HCT116 (cell line): ENCODE results near the gene CARMIL1. TPM values are rescaled to one million over a fixed set of nuclear protein-coding genes. Genes with fewer than 3 reads are reported as not detected.

Experiments
- ATAC-seq: fragments of 200-7000 bp; cut with Tn5 transposase; 2 replicates; pipeline ENCODE4 v1.9.1; 2020; ENCODE audit warnings: mild to moderate bottlenecking, moderate library complexity
- BruUV-seq: library from RNA; stranded (reverse); fragments of 400-500 nt; replicated peaks from 2 replicates; lab custom pipeline; 2021; lab: Mats Ljungman, UMichigan
- CTCF ChIA-PET: fragments of 300-600 bp; sonication (Branson Sonifier 250); formaldehyde crosslinking; loops from one replicate; lab custom pipeline; 2021; ENCODE audit warnings: antibody characterized with exemption; lab: Charles Lee
- POLR2A ChIA-PET: fragments of 300-600, 350-600 bp; sonication (Branson Sonifier 250); formaldehyde crosslinking; loops from one replicate; lab custom pipeline; 2021; ENCODE audit warnings: antibody characterized with exemption; lab: Charles Lee
- RAD21 ChIA-PET, 2 experiments: fragments of 300-600 bp; sonication (Branson Sonifier 250); formaldehyde crosslinking; loops; one replicate each; lab custom pipeline; 2023; ENCODE audit warnings: low total read pairs in 2 of 2; ENCODE audit not compliant: uncharacterized antibody in 2 of 2, unreplicated experiment in 2 of 2, low non-redundant PET in 1 of 2; lab: Charles Lee
- DNase-seq: peaks from one replicate; pipeline ENCODE4 v3.0.0-alpha.2; 2010; ENCODE audit warnings: low read depth, low spot score
- H2AFZ ChIP-seq: fragments of 200-600 bp; shearing (Covaris generic), sonication (generic); 2 replicates; pipeline ENCODE4 v1.6.1; 2017; ENCODE audit warnings: low read depth, mixed run types, mixed read lengths, antibody characterized with exemption, low read length; ENCODE audit not compliant: poor library complexity, severe bottlenecking
- H3K27ac ChIP-seq: 2 replicates; pipeline ENCODE4 v1.5.1; 2012; ENCODE audit warnings: low read depth, low read length
- H3K27me3 ChIP-seq: fragments of 200-600 bp; sonication (generic); 2 replicates; pipeline ENCODE4 v1.6.1; 2016; ENCODE audit warnings: mixed run types, low read length, mixed read lengths; ENCODE audit not compliant: insufficient read depth
- H3K36me3 ChIP-seq, 2 experiments: fragments of 200-500 bp in 1 of 2; fragments of 200-600 bp in 1 of 2; sonication (Bioruptor generic) in 1 of 2; sonication (generic) in 1 of 2; 2 replicates each; pipeline versions ENCODE4 v1.5.1 to v1.6.1; 2014 to 2016; ENCODE audit warnings: low read length in 2 of 2, inconsistent platforms in 1 of 2, mixed read lengths in 1 of 2, mixed run types in 1 of 2; ENCODE audit not compliant: insufficient read depth in 2 of 2, control insufficient read depth in 1 of 2
- H3K4me1 ChIP-seq, 2 experiments: fragments of 200-600 bp in 1 of 2; sonication (generic) in 1 of 2; 2 replicates each; pipeline versions ENCODE4 v1.5.1 to v1.6.1; 2012 to 2017; ENCODE audit warnings: low read length in 2 of 2, inconsistent platforms in 1 of 2, mild to moderate bottlenecking in 1 of 2, mixed read lengths in 1 of 2, mixed run types in 1 of 2, moderate library complexity in 1 of 2; ENCODE audit not compliant: insufficient read depth in 2 of 2, control insufficient read depth in 1 of 2
- H3K4me2 ChIP-seq: fragments of 200-600 bp; sonication (generic); 2 replicates; pipeline ENCODE4 v1.6.1; 2017; ENCODE audit warnings: mixed run types, low read length, mixed read lengths
- H3K4me3 ChIP-seq, 2 experiments: fragments of 200-600 bp in 1 of 2; sonication (generic) in 1 of 2; replicated peaks in 1 of 2; 2 replicates each; pipeline ENCODE4 v1.5.1; 2011 to 2016; ENCODE audit warnings: low read length in 2 of 2, control low read depth in 1 of 2, low read depth in 1 of 2, mild to moderate bottlenecking in 1 of 2, mixed read lengths in 1 of 2, mixed run types in 1 of 2
- H3K79me2 ChIP-seq: fragments of 200-600 bp; sonication (generic); 2 replicates; pipeline ENCODE4 v1.6.1; 2017; ENCODE audit warnings: mild to moderate bottlenecking, mixed run types, low read length, moderate library complexity, mixed read lengths; ENCODE audit not compliant: insufficient read depth
- H3K9ac ChIP-seq: fragments of 200-600 bp; sonication (generic); 2 replicates; pipeline ENCODE4 v1.6.1; 2016; ENCODE audit warnings: low read length, mixed read lengths
- H3K9me2 ChIP-seq: fragments of 200-600 bp; sonication (generic), shearing (Covaris generic); 2 replicates; pipeline ENCODE4 v1.6.1; 2017; ENCODE audit warnings: mixed run types, mild to moderate bottlenecking, moderate library complexity; ENCODE audit not compliant: insufficient read depth
- H3K9me3 ChIP-seq, 2 experiments: fragments of 200-500 bp in 1 of 2; fragments of 200-600 bp in 1 of 2; sonication (Bioruptor generic) in 1 of 2; sonication (generic) in 1 of 2; 2 replicates each; pipeline ENCODE4 v1.6.1; 2014 to 2017; ENCODE audit warnings: low read length in 2 of 2, mixed read lengths in 2 of 2, inconsistent platforms in 1 of 2, low read depth in 1 of 2, mild to moderate bottlenecking in 1 of 2, mixed run types in 1 of 2, moderate library complexity in 1 of 2; ENCODE audit not compliant: control insufficient read depth in 1 of 2, insufficient read depth in 1 of 2
- H4K20me1 ChIP-seq: fragments of 200-600 bp; sonication (generic), shearing (Covaris generic); 2 replicates; pipeline ENCODE4 v1.6.1; 2017; ENCODE audit warnings: mixed run types, mild to moderate bottlenecking, moderate library complexity; ENCODE audit not compliant: insufficient read depth
- CBX3 ChIP-seq: IDR thresholded peaks from 2 replicates; pipeline ENCODE4 v1.6.1; 2012; ENCODE audit warnings: low read depth
- CEBPB ChIP-seq: IDR thresholded peaks from 2 replicates; pipeline ENCODE4 v1.6.1; 2012; ENCODE audit warnings: low read depth
- ELF1 ChIP-seq: IDR thresholded peaks from 2 replicates; pipeline ENCODE4 v1.6.1; 2012; ENCODE audit warnings: low read depth, borderline replicate concordance
- FOSL1 ChIP-seq: IDR thresholded peaks from 2 replicates; pipeline ENCODE4 v1.6.1; 2012; ENCODE audit warnings: low read depth
- POLR2AphosphoS5 ChIP-seq: IDR thresholded peaks from 2 replicates; pipeline ENCODE4 v1.6.1; 2011; ENCODE audit warnings: mild to moderate bottlenecking, low read depth, low read length, moderate library complexity
- RAD21 ChIP-seq: IDR thresholded peaks from 2 replicates; pipeline ENCODE4 v1.6.1; 2012; ENCODE audit warnings: low read depth, mild to moderate bottlenecking
- SP1 ChIP-seq: IDR thresholded peaks from 2 replicates; pipeline ENCODE4 v1.6.1; 2012; ENCODE audit warnings: low read depth
- YY1 ChIP-seq: IDR thresholded peaks from 2 replicates; pipeline ENCODE4 v1.6.1; 2011; ENCODE audit warnings: low read length, low read depth, moderate library complexity, mild to moderate bottlenecking; ENCODE audit not compliant: insufficient replicate concordance; ENCODE audit errors: extremely low read depth
- ZBTB33 ChIP-seq: IDR thresholded peaks from 2 replicates; pipeline ENCODE4 v1.6.1; 2011; ENCODE audit warnings: mild to moderate bottlenecking, low read length, moderate library complexity; ENCODE audit not compliant: insufficient replicate concordance; ENCODE audit errors: extremely low read depth
- ZFX ChIP-seq: fragments of 450-650 bp; IDR thresholded peaks from 2 replicates; pipeline ENCODE4 v1.6.1; 2017
- ZNF274 ChIP-seq: fragments of 200-500 bp; sonication (Bioruptor generic); IDR thresholded peaks from 2 replicates; pipeline ENCODE4 v1.6.1; 2014; ENCODE audit warnings: mild to moderate bottlenecking, low read depth, low read length, inconsistent platforms
- intact Hi-C: fragments of 100-400 bp; cut with micrococcal nuclease; formaldehyde crosslinking; loops from 2 replicates; pipeline ENCODE4 v1.10.0; 2022
- total RNA-seq: library from RNA; stranded (reverse); gene quantifications from one replicate; pipeline ENCODE4 v1.2.1, GENCODE V29; 2021; ENCODE audit not compliant: unreplicated experiment
- TF ChIP-seq, protein P1 (sequence below): IDR thresholded peaks from 2 replicates; pipeline ENCODE4 v1.6.1; 2012

Gene CARMIL1
- total RNA-seq, 1 experiment from 2014 or later = 21.7 TPM

DNA sequence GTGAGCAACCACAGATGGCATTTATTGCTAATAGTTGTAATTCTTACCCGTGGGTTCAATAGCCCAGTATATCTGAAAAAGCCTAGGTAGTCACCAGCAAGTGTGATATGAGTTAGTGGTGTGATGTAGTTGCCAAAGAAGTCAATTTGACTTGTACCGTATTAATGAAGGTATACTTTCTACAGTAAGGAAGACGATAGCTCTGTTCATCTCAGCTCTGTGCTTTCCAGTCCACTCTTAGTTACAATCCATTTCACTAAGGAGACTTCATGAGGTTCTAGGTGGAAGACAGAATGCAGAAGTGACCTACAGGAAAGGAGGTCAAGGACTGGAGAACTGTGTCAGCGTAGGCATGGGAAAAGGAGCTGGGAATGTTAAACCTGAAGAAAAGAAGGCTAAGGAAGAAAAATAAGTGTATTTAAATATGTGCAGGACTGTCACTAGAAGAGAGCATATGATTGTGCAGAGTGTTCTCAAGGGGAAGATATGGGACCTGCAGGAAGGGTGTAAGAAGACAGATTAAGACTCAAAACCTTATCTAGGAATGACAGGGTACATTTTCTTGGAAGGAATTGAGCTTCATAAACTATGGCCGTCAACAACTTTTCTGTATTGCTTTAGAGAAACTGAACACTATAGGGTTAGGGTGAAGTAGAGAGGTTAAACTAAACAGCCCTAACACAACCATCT, 255.9 kb downstream of the CARMIL1 start:
- intact Hi-C loops = no loop called here
- H3K4me1 ChIP-seq = no peaks in the 10 kb centered on the region
- H2AFZ ChIP-seq = no peak overlapping the region
- no TSS peak for BruUV-seq
- no peak overlapping the region for H3K27ac ChIP-seq
- no peaks in the 10 kb centered on the region for H3K9me3 ChIP-seq
- no peak overlapping the region for H3K4me3 ChIP-seq
- TF ChIP-seq SP1 (no peak), YY1 (no peak), CBX3 (no peak), POLR2AphosphoS5 (no peak), FOSL1 (no peak), RAD21 (no peak), ZFX (no peak), CEBPB (no peak), ELF1 (no peak), ZBTB33 (no peak), ZNF274 (no peak)
- TF ChIP-seq, protein P1, sequence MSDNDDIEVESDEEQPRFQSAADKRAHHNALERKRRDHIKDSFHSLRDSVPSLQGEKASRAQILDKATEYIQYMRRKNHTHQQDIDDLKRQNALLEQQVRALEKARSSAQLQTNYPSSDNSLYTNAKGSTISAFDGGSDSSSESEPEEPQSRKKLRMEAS = no peak
- no peaks in the 10 kb centered on the region for H3K79me2 ChIP-seq
- no peaks in the 10 kb centered on the region for H3K27me3 ChIP-seq
- no peaks in the 10 kb centered on the region for H3K9me2 ChIP-seq
- no peaks in the 10 kb centered on the region for H4K20me1 ChIP-seq
- ChIA-PET CTCF (interaction anchor here (0.6 kb wide), 1 partner anchor 25 kb away, joined by 3 read pairs; no protein-coding TSS in a partner anchor), RAD21 (no interaction called here), POLR2A (no interaction called here)
- H3K36me3 ChIP-seq = no peaks in the 10 kb centered on the region
- H3K9ac ChIP-seq = no peak overlapping the region
- DNase-seq (no peak), ATAC-seq (no peak)
- no peak overlapping the region for H3K4me2 ChIP-seq
